Stimulated activated CD8-positive, alpha-beta memory T cell treated with anti-CD3 and anti-CD28 coated beads, Interleukin-12 subunit alpha, Interleukin-12 subunit beta, amount 100 ng/mL, for 4 hours (primary cell): ENCODE measurements around the gene ARSK.
A peak's percentile ranks its signal among the peaks of the same experiment; 100 is the strongest.

Experiments
- DNase-seq: peaks from one replicate; pipeline ENCODE4 v3.0.0-alpha.2; 2020; ENCODE audit warnings: low read depth

ARSK gene

GRCh38 chr5:95554647-95555548 is at the start of gene ARSK, which contains the start of gene SKIC3:
TSS of gene ARSK (plus strand) at chr5:95555101. CDS start at chr5:95555279, 178 bp downstream.
TSS of gene SKIC3 (minus strand) at chr5:95554977. CDS start at chr5:95547150, 7,827 bp downstream.
- peak; percentile 84 for DNase-seq

- DNase-seq = no peak
Measured at GRCh38 chr5:95508550-95508949, 46.4 kb upstream of the ARSK start.

GRCh38 chr5:95511606-95512005 is 43.3 kb upstream of the ARSK start:
- DNase-seq = no peak

GRCh38 chr5:95518417-95518816 is 36.5 kb upstream of the ARSK start:
- no peak for DNase-seq

GRCh38 chr5:95519151-95519550 is 35.8 kb upstream of the ARSK start:
- DNase-seq = no peak

GRCh38 chr5:95519681-95520080 is 35.2 kb upstream of the ARSK start:
- DNase-seq = no peak

GRCh38 chr5:95520206-95520605 is 34.7 kb upstream of the ARSK start:
- DNase-seq = no peak

GRCh38 chr5:95524423-95524822 is 30.5 kb upstream of the ARSK start:
- no peak for DNase-seq

- no peak for DNase-seq
Measured at GRCh38 chr5:95526871-95527270, 28.0 kb upstream of the ARSK start.

GRCh38 chr5:95528565-95528964 is 26.3 kb upstream of the ARSK start:
- DNase-seq = no peak

- DNase-seq = no peak
Measured at GRCh38 chr5:95530416-95530815, 24.5 kb upstream of the ARSK start.

GRCh38 chr5:95531491-95531890 is 23.4 kb upstream of the ARSK start:
- DNase-seq = no peak

- DNase-seq = no peak
Measured at GRCh38 chr5:95532415-95532814, 22.5 kb upstream of the ARSK start.

GRCh38 chr5:95533106-95533505 is 21.8 kb upstream of the ARSK start:
- no peak for DNase-seq

GRCh38 chr5:95533761-95534160 is 21.1 kb upstream of the ARSK start:
- DNase-seq = no peak

GRCh38 chr5:95537501-95537900 is 17.4 kb upstream of the ARSK start:
- DNase-seq = no peak

- DNase-seq = no peak
Measured at GRCh38 chr5:95543017-95543705, 11.7 kb upstream of the ARSK start.

GRCh38 chr5:95549030-95549429 is 5.9 kb upstream of the ARSK start:
- DNase-seq = no peak

GRCh38 chr5:95554331-95554646 is 612 bp upstream of the ARSK start:
- no peak for DNase-seq

- DNase-seq = no peak
Measured at GRCh38 chr5:95555553-95555952, 652 bp downstream of the ARSK start.

GRCh38 chr5:95557841-95558240 is 2.9 kb downstream of the ARSK start:
- DNase-seq = no peak

- DNase-seq = no peak
Measured at GRCh38 chr5:95562282-95562681, 7.4 kb downstream of the ARSK start.

- DNase-seq = no peak
Measured at GRCh38 chr5:95563367-95563766, 8.5 kb downstream of the ARSK start.
